Measurements from ENCODE around the gene ADGRF1.

GRCh38 chr6:47075168-47075567, 33.0 kb upstream of the ADGRF1 start:
- no peak for TF ChIP-seq CTCF (IDR thresholded peaks at IDR 0.05; ENCODE audit: low read depth, low read length)
- no peak for TF ChIP-seq POLR2A (IDR thresholded peaks at IDR 0.05; ENCODE audit: extremely low read depth, insufficient read length)

Measured in NB4 (cell line).